CD14-positive monocyte (primary cell): ENCODE results near the gene ITGA2. TPM values are rescaled to one million over a fixed set of nuclear protein-coding genes. Genes with fewer than 3 reads are reported as not detected.

Experiments used
- DNase-seq, 3 donors: peaks; one replicate each; pipeline ENCODE4 v3.0.0-alpha.2; 2011 to 2022
- H2AFZ ChIP-seq: 2 replicates; pipeline ENCODE4 v1.6.0; 2012; ENCODE audit warnings: mild to moderate bottlenecking, low read depth, low read length, inconsistent platforms; ENCODE audit not compliant: insufficient read depth, poor library complexity, severe bottlenecking
- H3K27ac ChIP-seq, 2 donors: 1 replicate in 1 of 2; 2 replicates in 1 of 2; pipeline ENCODE4 v1.5.1; 2012 to 2013; ENCODE audit warnings: low read length in 2 of 2, control low read depth in 1 of 2, inconsistent platforms in 1 of 2, low read depth in 1 of 2, mild to moderate bottlenecking in 1 of 2
- H3K27me3 ChIP-seq, 2 donors: one replicate each; pipeline versions ENCODE4 v1.6.0 to v1.6.1; 2011 to 2013; ENCODE audit warnings: low read length in 2 of 2; ENCODE audit not compliant: control insufficient read depth in 2 of 2, insufficient read depth in 2 of 2
- H3K36me3 ChIP-seq, 2 donors: replicated peaks in 1 of 2; 1 replicate in 1 of 2; 2 replicates in 1 of 2; pipeline versions ENCODE4 v1.5.1 to v1.6.1; 2012 to 2013; ENCODE audit warnings: low read length in 2 of 2, control low read depth in 1 of 2, inconsistent platforms in 1 of 2, mild to moderate bottlenecking in 1 of 2; ENCODE audit not compliant: insufficient read depth in 2 of 2, control insufficient read depth in 1 of 2
- H3K4me1 ChIP-seq, 2 donors: 1 replicate in 1 of 2; 2 replicates in 1 of 2; pipeline versions ENCODE4 v1.5.1 to v1.6.1; 2012 to 2013; ENCODE audit warnings: low read length in 2 of 2, control low read depth in 1 of 2, inconsistent platforms in 1 of 2, mild to moderate bottlenecking in 1 of 2, moderate library complexity in 1 of 2; ENCODE audit not compliant: insufficient read depth in 2 of 2, control insufficient read depth in 1 of 2
- H3K4me2 ChIP-seq: replicated peaks from 2 replicates; pipeline ENCODE3; 2012; ENCODE audit warnings: low read length, moderate library complexity, mild to moderate bottlenecking; ENCODE audit not compliant: poor library complexity, severe bottlenecking; ENCODE audit errors: extremely low read depth
- H3K4me3 ChIP-seq, 3 experiments: fragments of 200-600 bp in 1 of 3; sonication (generic) in 1 of 3; replicated peaks in 1 of 3; 1 replicate in 2 of 3; 2 replicates in 1 of 3; pipeline ENCODE4 v1.5.1; 2011 to 2013; ENCODE audit warnings: low read length in 3 of 3, mild to moderate bottlenecking in 3 of 3, control low read depth in 2 of 3, low read depth in 2 of 3, inconsistent platforms in 1 of 3, moderate library complexity in 1 of 3
- H3K79me2 ChIP-seq: 2 replicates; pipeline ENCODE4 v1.6.0; 2012; ENCODE audit warnings: mild to moderate bottlenecking, control low read depth, inconsistent platforms, low read length, moderate library complexity; ENCODE audit not compliant: insufficient read depth
- H3K9ac ChIP-seq: 2 replicates; pipeline ENCODE4 v1.6.0; 2017; ENCODE audit warnings: low read length, mild to moderate bottlenecking; ENCODE audit not compliant: insufficient read depth, poor library complexity, severe bottlenecking
- H3K9me3 ChIP-seq, 2 donors: replicated peaks in 1 of 2; 1 replicate in 1 of 2; 2 replicates in 1 of 2; pipeline versions ENCODE4 v1.5.1 to v1.6.1; 2012 to 2013; ENCODE audit warnings: low read length in 2 of 2, control low read depth in 1 of 2; ENCODE audit not compliant: control insufficient read depth in 1 of 2, insufficient read depth in 1 of 2
- H4K20me1 ChIP-seq: 2 replicates; pipeline ENCODE4 v1.6.0; 2012; ENCODE audit warnings: mild to moderate bottlenecking, low read length, control low read depth, moderate library complexity; ENCODE audit not compliant: insufficient read depth
- H3K27ac Mint-ChIP-seq, 7 donors: one replicate each; pipeline ENCODE4 v1.8.0; 2020; ENCODE audit warnings: mild to moderate bottlenecking in 7 of 7, mixed read lengths in 7 of 7, moderate library complexity in 6 of 7, inconsistent platforms in 2 of 7
- H3K27me3 Mint-ChIP-seq, 3 donors: one replicate each; pipeline ENCODE4 v1.8.0; 2021 to 2022; ENCODE audit warnings: low read depth in 3 of 3, mild to moderate bottlenecking in 3 of 3, mixed read lengths in 3 of 3, moderate library complexity in 3 of 3, inconsistent platforms in 1 of 3
- H3K36me3 Mint-ChIP-seq, 2 donors: one replicate each; pipeline ENCODE4 v1.8.0; 2020; ENCODE audit warnings: mixed read lengths in 2 of 2, inconsistent platforms in 1 of 2, mild to moderate bottlenecking in 1 of 2
- H3K4me1 Mint-ChIP-seq: one replicate; pipeline ENCODE4 v1.8.0; 2020; ENCODE audit warnings: mild to moderate bottlenecking, mixed read lengths
- H3K4me3 Mint-ChIP-seq, 2 donors: one replicate each; pipeline ENCODE4 v1.8.0; 2020; ENCODE audit warnings: mild to moderate bottlenecking in 2 of 2, mixed read lengths in 2 of 2, moderate library complexity in 1 of 2
- H3K9me3 Mint-ChIP-seq, 7 donors: one replicate each; pipeline ENCODE4 v1.8.0; 2020 to 2022; ENCODE audit warnings: mixed read lengths in 7 of 7, mild to moderate bottlenecking in 6 of 7, moderate library complexity in 6 of 7, inconsistent platforms in 2 of 7
- WGBS: methylation state at CpG from one replicate; pipeline ENCODE4 v1.1.5; 2013; ENCODE audit warnings: missing lambda C conversion rate; ENCODE audit not compliant: insufficient coverage; 5-methylcytosine and 5-hydroxymethylcytosine counted together
- intact Hi-C, 2 donors: fragments of 100-400 bp; cut with micrococcal nuclease; formaldehyde crosslinking; loops; one replicate each; pipeline versions ENCODE4 v1.15.0 to v1.15.1; 2023
- polyA plus RNA-seq, 3 donors: library from polyadenylated mRNA; depleted of rRNA in 1 of 3; unstranded in 2 of 3; stranded (reverse) in 1 of 3; fragments of 300-500 nt in 2 of 3; fragments of >200 nt in 1 of 3; fragmentation: Illumina TruSeq in 2 of 3; gene quantifications; 1 replicate in 2 of 3; 2 replicates in 1 of 3; pipeline ENCODE4 v1.2.3, GENCODE V29; 2012 to 2021
- TF ChIP-seq, protein P1 (sequence below): fragments of 200-600 bp; IDR thresholded peaks from one replicate; pipeline ENCODE4 v1.8.0; 2022; ENCODE audit warnings: antibody characterized with exemption, mild to moderate bottlenecking

Gene ITGA2
- polyA plus RNA-seq, 3 donors, result not detected

DNA sequence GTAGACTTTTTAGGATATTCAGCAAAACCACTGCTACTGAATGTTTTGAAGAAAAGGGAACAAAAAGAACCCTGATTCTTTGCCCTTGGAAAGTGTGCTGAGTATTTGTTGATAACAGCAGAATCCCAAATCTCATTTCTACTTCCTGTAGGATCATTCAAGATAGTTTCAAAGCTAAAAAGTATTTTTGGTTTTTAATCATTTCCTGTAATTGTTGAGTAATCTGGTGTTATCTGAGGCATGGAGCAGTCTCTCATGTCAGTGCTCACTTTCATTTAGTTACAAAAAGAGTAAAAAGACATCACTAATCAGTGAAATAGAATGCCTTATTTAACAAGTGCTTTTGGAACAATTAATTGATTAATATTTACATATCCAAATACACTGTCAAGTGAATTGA, 56.1 kb downstream of the ITGA2 start:
- Mint-ChIP-seq H3K27ac (no peak overlapping the region), H3K36me3 (no peaks in the 10 kb centered on the region), H3K4me3 (no peak overlapping the region), H3K9me3 (no peaks in the 10 kb centered on the region), H3K4me1 (no peaks in the 10 kb centered on the region), H3K27me3 (peaks cover 0 to 2% (median 0%) of the 10 kb centered on the region in 3 donors)
- no peaks in the 10 kb centered on the region for H4K20me1 ChIP-seq
- no peaks in the 10 kb centered on the region for H3K4me1 ChIP-seq
- intact Hi-C loops, result no loop called here
- H3K9ac ChIP-seq, result no peak overlapping the region
- H3K79me2 ChIP-seq, result no peaks in the 10 kb centered on the region
- no peaks in the 10 kb centered on the region for H3K36me3 ChIP-seq
- DNase-seq, result no peak
- H3K4me3 ChIP-seq, result no peak overlapping the region
- H3K4me2 ChIP-seq, result no peak overlapping the region
- no peak overlapping the region for H2AFZ ChIP-seq
- TF ChIP-seq, protein P1, sequence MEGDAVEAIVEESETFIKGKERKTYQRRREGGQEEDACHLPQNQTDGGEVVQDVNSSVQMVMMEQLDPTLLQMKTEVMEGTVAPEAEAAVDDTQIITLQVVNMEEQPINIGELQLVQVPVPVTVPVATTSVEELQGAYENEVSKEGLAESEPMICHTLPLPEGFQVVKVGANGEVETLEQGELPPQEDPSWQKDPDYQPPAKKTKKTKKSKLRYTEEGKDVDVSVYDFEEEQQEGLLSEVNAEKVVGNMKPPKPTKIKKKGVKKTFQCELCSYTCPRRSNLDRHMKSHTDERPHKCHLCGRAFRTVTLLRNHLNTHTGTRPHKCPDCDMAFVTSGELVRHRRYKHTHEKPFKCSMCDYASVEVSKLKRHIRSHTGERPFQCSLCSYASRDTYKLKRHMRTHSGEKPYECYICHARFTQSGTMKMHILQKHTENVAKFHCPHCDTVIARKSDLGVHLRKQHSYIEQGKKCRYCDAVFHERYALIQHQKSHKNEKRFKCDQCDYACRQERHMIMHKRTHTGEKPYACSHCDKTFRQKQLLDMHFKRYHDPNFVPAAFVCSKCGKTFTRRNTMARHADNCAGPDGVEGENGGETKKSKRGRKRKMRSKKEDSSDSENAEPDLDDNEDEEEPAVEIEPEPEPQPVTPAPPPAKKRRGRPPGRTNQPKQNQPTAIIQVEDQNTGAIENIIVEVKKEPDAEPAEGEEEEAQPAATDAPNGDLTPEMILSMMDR, result no peak
- no peaks in the 10 kb centered on the region for H3K27me3 ChIP-seq
- H3K27ac ChIP-seq, result no peak overlapping the region
- H3K9me3 ChIP-seq, result no peaks in the 10 kb centered on the region

DNA sequence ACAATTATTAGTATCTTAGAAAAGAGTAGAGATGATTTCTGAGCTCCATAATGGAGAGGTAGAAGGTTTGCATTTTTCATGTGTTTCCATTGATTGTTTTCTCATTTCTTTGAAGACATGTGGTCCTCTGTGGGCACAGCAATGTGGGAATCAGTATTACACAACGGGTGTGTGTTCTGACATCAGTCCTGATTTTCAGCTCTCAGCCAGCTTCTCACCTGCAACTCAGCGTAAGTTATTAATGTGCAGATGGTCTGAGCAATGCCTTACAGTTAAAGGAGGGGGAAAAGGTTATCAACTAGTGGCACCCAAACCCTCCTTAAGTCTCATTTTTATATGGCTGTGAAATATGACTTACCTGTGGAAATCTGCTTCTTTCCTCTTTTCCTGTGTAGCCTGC, 59.1 kb downstream of the ITGA2 start:
- Mint-ChIP-seq H3K9me3 (no peaks in the 10 kb centered on the region), H3K27me3 (peaks cover 0 to 2% (median 0%) of the 10 kb centered on the region in 3 donors), H3K27ac (no peak overlapping the region), H3K36me3 (no peaks in the 10 kb centered on the region), H3K4me3 (no peak overlapping the region), H3K4me1 (no peaks in the 10 kb centered on the region)
- no peak overlapping the region for H3K4me3 ChIP-seq
- H3K9me3 ChIP-seq, result no peaks in the 10 kb centered on the region
- H3K4me2 ChIP-seq, result no peak overlapping the region
- H3K27ac ChIP-seq, result no peak overlapping the region
- TF ChIP-seq, protein P1, result no peak
- H4K20me1 ChIP-seq, result no peaks in the 10 kb centered on the region
- H3K79me2 ChIP-seq, result no peaks in the 10 kb centered on the region
- 88% methylated on average over 1 of the region's 2 CpGs for WGBS
- no peaks in the 10 kb centered on the region for H3K27me3 ChIP-seq
- intact Hi-C loops, result no loop called here
- H3K36me3 ChIP-seq, result no peaks in the 10 kb centered on the region
- H3K9ac ChIP-seq, result no peak overlapping the region
- DNase-seq, result no peak
- H3K4me1 ChIP-seq, result no peaks in the 10 kb centered on the region
- H2AFZ ChIP-seq, result no peak overlapping the region
